Vagina (tissue), 2 donors: ENCODE data around the gene SUN1.

Experiments used
- POLR2A ChIP-seq, 2 donors: fragments of 450-650 bp; IDR thresholded peaks; one replicate each; pipeline ENCODE4 v1.6.1; 2017; ENCODE audit warnings: antibody characterized with exemption in 2 of 2, mild to moderate bottlenecking in 2 of 2, moderate library complexity in 2 of 2
- POLR2AphosphoS5 ChIP-seq, 2 donors: sonication (generic); formaldehyde crosslinking; IDR thresholded peaks; one replicate each; pipeline ENCODE4 v1.9.0; 2017; ENCODE audit warnings: antibody characterized with exemption in 2 of 2, mild to moderate bottlenecking in 2 of 2, low read depth in 1 of 2; ENCODE audit not compliant: insufficient read depth in 1 of 2
- TF ChIP-seq, protein P1 (sequence below), 3 experiments: fragments of 450-650 bp in 2 of 3; fragments of 200-600 bp in 1 of 3; sonication (generic) in 1 of 3; IDR thresholded peaks; one replicate each; pipeline ENCODE4 v1.5.1; 2017 to 2019; ENCODE audit warnings: antibody characterized with exemption in 3 of 3, mild to moderate bottlenecking in 2 of 3, moderate library complexity in 2 of 3

DNA sequence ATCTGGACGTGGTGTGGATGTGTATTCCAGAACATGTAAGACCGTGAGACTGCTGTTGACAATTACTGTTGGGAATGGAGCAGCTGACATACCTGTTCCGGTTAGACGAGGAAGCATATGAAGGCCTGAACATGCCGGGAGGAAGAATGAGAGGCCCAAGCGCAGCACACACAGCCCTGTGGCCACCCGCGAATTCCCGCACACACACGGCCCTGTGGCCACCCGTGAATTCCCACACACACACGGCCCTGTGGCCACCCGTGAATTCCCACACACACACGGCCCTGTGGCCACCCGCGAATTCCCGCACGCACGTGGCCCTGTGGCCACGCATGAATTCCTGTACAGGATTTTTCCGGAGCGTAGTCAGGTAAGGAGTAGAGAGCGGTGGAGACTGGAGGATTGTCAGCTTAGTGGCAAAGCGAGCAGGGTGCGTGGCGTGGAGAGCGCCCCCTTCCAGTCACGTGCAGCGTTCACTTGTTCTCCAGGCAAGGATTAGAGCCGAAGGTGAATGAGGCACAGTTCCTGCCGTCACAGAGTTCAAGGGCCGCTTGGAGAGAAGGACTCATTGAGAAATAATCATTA, 9.5 kb upstream of the SUN1 start:
- TF ChIP-seq POLR2A (IDR thresholded peaks at IDR 0.05), result no peak
- TF ChIP-seq, protein P1, sequence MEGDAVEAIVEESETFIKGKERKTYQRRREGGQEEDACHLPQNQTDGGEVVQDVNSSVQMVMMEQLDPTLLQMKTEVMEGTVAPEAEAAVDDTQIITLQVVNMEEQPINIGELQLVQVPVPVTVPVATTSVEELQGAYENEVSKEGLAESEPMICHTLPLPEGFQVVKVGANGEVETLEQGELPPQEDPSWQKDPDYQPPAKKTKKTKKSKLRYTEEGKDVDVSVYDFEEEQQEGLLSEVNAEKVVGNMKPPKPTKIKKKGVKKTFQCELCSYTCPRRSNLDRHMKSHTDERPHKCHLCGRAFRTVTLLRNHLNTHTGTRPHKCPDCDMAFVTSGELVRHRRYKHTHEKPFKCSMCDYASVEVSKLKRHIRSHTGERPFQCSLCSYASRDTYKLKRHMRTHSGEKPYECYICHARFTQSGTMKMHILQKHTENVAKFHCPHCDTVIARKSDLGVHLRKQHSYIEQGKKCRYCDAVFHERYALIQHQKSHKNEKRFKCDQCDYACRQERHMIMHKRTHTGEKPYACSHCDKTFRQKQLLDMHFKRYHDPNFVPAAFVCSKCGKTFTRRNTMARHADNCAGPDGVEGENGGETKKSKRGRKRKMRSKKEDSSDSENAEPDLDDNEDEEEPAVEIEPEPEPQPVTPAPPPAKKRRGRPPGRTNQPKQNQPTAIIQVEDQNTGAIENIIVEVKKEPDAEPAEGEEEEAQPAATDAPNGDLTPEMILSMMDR (IDR thresholded peaks at IDR 0.05), result no peak
- no peak for TF ChIP-seq POLR2AphosphoS5 (IDR thresholded peaks at IDR 0.05; ENCODE audit: insufficient read depth in 1 of 2, low read depth in 1 of 2)
